HG02943 (cell line): Measurements from ENCODE around the gene PBRM1.

ENCODE experiments used
- ATAC-seq: cut with Tn5 transposase; IDR thresholded peaks from one replicate; pipeline ENCODE4 v1.9.1; 2021; ENCODE audit warnings: mild to moderate bottlenecking, low read depth, moderate library complexity; ENCODE audit not compliant: unreplicated experiment

The PBRM1 gene

DNA sequence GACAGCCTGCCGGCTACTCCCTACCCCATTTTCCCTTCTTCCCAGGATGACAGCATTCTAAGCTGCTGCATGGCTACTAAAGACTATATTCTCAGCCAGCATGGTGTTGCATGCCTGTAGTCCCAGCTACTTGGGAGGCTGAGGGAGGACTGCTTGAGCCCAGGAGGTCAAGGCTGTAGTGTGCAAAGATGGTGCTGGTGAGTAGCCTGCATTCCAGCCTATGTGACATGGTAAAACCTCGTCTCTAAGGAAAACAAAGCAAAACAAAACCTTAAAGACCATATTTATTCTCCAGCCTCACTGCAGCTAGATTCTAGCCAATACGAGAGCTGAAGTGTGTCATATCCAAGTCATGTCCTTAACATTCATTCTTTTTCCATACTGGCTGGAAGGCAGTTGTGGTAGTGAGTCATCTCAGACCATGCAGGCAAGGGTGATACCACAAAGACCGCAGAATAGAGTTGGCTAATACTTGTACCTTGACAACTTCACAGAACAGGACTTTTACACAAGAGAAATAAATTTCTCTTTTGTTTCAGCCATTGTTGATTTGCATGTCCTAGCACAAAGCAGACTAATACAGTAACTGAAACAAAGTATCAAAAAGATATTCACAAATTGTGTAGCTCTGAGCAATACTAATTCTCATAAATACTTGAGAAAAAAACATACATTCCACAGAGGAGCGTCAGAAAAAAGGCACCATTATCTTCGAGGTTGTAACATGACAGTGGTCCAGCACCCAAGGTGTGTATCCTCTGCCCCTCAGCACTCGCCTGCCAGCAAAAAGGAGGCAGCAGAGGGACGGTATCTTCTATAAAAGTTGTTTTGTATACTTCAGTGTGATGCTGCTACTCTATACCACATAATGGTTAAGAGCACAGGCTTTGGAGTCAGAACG is 14.8 kb downstream of the PBRM1 start:
- ATAC-seq: no peak

DNA sequence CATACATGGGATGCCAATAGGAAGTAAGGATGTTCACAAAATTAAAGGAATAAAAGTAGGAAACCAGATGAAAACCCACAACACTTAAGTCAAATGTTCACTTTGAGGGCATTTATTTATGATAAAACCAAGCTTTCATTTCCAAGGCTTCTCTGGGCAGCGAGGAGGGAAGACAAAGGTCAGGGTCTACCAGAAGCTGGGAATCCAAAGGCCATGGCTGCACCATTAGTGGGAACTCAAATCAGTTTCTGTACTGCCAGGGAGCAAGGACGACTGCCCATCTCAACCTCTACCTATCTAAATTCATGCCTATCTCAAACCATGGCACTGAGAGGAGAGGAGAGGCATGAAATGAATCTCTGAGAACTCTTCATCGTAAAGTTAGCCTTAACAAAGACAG is 22.6 kb downstream of the PBRM1 start:
- ATAC-seq: no peak

DNA sequence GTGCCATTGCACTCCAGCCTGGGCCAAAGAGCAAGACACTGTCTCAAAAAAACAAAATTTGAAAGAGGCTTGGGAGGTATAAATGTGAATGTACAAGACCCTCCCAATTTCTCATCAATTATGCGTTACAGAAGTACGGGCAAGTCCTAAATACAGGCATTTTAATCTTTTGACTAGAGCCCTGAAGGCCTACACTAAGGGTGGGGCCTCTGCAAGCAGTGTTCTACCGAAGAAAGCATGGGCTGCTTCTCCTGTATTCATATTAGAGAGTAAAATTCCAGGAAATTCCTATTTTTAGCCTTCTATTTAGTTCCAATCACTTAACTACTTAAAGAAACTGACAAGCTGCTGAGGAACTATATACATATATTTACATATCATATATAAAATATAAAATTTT is 25.7 kb downstream of the PBRM1 start:
- no peak for ATAC-seq

DNA sequence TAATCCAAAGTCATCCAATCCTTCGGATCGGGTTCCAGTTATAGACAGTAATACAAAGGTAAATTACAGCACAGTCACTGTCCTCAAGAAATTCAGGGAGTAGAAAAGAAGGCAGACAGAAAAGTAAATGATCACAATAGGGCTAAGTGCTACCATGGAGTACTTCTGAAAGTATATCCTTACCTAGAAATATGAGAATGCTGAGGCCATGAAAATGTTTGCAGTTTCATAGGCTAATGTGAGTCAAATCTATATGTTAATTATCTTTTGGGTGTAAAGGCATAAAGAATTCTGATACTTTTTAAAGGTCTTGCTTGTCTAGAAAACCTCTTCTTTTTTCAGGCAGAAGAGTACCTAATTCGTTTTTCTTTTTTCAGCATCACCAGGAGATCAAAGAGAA is 29.8 kb downstream of the PBRM1 start:
- ATAC-seq: no peak

GRCh38 chr3:52651592-52651991 is 34.1 kb downstream of the PBRM1 start:
- no peak for ATAC-seq

DNA sequence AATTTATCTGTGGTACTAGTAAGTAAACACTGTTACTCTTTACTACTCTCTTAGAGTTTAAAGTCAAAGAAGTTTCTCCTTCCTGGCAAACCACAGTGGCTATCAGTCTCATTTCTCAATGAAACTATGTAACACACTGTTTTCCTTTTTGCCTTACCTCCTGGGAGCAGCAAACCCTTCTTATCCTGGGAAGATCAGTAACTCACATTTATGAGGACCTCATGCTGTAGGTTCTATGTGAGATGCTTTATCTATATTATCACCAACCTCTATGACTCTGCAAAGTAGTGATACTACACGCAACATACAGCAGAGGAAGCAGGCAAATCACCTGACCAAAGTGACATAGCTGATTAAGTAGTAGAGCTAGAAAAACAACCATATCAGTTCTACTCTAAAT is 35.3 kb downstream of the PBRM1 start:
- no peak for ATAC-seq

DNA sequence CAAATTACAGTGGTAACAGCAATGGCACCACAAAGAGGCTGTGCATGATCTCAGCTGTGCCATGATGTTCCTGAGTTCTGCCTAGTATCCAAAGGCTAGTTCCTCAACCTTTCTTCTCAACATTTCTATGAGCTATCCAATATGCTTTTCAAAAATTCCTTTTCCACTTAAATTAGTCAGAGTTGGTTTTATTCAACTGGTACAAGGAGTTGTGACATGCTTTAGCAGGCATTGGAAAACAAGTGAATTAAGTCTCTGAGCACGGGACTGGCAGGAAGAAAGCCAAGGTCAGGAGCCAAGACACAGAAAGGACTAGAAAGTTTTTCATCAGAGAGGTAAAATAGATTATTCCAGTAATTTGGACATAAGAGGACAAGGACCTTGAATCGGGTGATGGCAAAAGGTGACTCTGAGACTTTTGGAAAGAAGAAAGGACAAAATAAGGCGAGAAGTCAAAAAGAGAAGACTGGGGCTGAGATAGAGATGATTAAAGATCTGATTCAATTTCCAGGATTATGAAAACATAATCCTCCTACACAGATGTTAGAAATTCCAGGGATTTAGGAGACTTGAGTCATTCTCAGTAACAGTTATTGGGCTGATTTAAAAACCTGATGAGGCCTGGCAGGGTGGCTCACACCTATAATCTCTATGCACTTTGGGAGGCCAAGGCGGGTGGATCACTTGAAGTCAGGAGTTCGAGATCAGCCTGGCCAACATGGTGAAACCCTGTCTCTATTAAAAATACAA is 36.1 kb downstream of the PBRM1 start:
- no peak for ATAC-seq

DNA sequence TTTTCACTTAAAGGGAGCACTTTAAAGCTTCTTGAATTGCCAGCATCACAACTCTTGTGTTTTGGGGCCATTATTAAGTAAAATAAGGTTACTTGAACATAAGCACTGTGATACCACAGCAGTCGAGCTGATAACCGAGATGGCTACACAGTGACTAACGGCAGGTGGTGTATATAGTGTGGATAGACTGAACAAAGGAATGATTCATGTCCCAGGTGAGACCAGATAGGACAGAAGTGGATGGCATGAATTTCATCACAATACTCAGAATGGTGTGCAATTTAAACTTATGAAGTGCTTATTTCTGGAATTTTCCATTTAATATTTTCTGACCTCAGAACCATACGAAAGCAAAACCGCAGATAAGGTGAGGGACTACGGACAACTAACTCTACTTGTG is 40.2 kb downstream of the PBRM1 start:
- no peak for ATAC-seq

GRCh38 chr3:52636673-52637072 is 49.0 kb downstream of the PBRM1 start:
- ATAC-seq: no peak

DNA sequence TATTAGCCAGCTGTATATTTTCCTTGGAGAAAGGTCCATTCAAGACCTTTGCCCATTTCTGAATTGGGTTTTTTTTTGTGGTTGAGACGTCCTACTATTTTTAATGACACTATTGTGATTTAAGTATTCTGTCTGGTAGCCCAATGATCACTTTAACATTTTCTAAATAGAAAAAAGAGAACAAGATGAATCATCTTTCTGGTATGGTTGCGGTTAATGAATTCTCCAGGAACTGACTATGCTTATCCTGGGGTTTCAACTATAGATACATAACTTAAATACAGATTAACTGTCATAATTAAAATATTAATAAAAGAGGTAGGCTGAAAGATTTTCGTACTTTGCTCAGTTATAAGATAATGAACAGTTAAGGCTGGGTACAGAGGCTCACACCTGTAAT is 51.9 kb downstream of the PBRM1 start:
- no peak for ATAC-seq

GRCh38 chr3:52625041-52625440 is 60.7 kb downstream of the PBRM1 start:
- no peak for ATAC-seq

DNA sequence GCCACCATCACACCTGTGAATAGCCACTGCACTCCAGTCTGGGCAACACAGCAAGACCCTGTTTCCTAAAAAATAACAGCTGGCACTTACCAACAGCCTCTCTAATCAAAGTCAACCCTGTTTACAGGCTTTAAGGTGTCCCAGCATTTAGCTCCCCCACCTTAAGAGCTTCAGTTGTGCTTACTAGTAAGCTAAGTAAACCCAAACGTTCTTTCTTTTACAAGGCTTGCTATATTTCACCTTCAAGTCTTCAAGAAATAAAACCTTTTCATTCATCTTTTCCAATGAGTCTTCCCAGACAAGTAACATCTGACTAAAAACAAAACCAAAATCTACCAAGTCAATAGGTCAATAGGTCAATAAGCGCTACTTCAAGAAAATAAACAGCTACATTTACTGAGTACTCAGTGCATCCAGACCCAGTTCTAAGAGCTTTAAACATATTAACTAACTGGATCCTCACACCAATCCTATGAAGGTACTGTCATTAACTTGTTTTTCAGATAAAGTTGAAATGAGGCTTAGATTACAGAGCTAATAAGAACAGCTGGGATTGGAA is 62.4 kb downstream of the PBRM1 start:
- no peak for ATAC-seq

GRCh38 chr3:52620580-52620979 is 65.1 kb downstream of the PBRM1 start:
- ATAC-seq: no peak

GRCh38 chr3:52615166-52615565 is 70.5 kb downstream of the PBRM1 start:
- no peak for ATAC-seq

GRCh38 chr3:52614689-52615088 is 71.0 kb downstream of the PBRM1 start:
- ATAC-seq: no peak

DNA sequence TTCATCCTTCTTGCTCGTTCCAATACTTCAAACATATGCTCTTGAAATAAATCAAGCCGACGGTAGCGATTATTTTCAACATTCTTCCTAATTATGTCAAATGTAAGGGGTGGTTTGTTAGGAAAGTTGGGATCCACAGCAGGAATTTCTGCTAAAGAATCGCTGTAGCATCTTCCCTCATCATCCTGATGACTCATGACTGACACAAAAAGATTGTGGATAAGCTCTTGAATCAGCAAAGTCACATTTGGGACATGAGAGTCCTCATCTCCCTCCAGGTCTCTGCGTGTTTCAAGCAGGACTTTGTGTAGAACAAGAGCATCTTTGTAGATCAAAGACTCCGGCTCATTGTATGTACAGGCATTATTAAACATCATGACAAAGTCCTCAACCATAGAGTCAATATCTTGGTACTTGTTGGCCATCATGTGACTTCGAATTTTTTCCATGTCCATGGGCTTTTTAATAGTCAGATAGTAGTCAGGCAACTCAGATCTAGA is 76.3 kb downstream of the PBRM1 start:
- no peak for ATAC-seq

DNA sequence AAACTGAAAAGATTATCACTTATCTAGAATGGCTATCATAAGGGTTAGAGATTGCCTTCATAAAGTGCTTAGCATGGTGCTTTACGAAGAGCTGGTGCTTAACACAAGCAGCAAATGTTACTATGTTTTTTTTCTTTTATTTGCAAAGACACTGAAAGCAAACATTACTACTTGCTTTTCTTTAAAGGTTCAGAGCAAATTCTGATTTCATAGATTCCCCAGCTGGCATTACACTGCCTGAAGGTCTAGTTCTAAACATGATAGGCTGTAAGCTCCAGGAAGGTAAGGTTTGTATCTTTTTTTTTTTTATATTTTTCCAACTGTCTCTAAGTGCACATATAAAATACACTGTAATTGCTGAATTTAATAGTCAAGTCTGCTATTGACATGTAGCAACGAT is 77.4 kb downstream of the PBRM1 start:
- no peak for ATAC-seq

- no peak for ATAC-seq
These were observed 79.2 kb downstream of the PBRM1 start for GRCh38 chr3:52606373-52607085.

DNA sequence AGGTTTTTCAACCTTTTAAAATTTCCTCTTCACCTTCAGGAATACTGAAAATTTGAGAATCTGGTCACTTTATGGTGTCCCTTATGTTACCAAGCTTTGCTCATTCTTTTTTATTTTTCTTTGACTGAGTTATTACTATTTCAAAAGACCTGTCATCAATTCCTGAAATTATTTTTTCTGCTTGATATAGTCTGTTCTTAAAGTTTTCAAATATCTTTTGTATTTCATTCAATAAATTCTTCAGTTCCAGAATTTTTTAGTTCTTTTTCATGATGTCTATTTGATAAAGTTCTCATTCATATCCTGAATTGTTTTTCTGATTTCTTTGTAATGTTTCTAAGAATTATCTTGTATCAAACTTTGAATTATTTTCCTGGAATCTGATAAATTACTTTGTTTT is 85.5 kb downstream of the PBRM1 start:
- ATAC-seq: no peak

- ATAC-seq: no peak
These were observed 89.0 kb downstream of the PBRM1 start for GRCh38 chr3:52596658-52597265.
